Liver (tissue), 3 donors: ENCODE results near the gene FGF3.

Source experiments
- EGR1 ChIP-seq, 2 donors: IDR thresholded peaks; 2 replicates each; pipeline ENCODE4 v1.6.1; 2016 to 2018; ENCODE audit warnings: antibody characterized with exemption in 2 of 2, low read depth in 2 of 2
- FOXA1 ChIP-seq: IDR thresholded peaks from 2 replicates; pipeline ENCODE4 v1.6.1; 2016; ENCODE audit warnings: antibody characterized with exemption
- GABPA ChIP-seq, 2 donors: IDR thresholded peaks in 1 of 2; conservative IDR thresholded peaks in 1 of 2; 2 replicates each; pipeline ENCODE4 v1.6.1; 2016; ENCODE audit warnings: antibody characterized with exemption in 2 of 2, mild to moderate bottlenecking in 1 of 2, moderate library complexity in 1 of 2
- JUND ChIP-seq, 2 donors: IDR thresholded peaks; 2 replicates each; pipeline ENCODE4 v1.6.1; 2016; ENCODE audit warnings: antibody characterized with exemption in 2 of 2
- RAD21 ChIP-seq, 2 donors: IDR thresholded peaks; 2 replicates each; pipeline ENCODE4 v1.6.1; 2016; ENCODE audit warnings: antibody characterized with exemption in 2 of 2, mild to moderate bottlenecking in 2 of 2
- RXRA ChIP-seq, 2 donors: IDR thresholded peaks; 2 replicates each; pipeline ENCODE4 v1.6.1; 2017 to 2018; ENCODE audit warnings: antibody characterized with exemption in 2 of 2, mild to moderate bottlenecking in 1 of 2
- SP1 ChIP-seq: IDR thresholded peaks from 2 replicates; pipeline ENCODE4 v1.6.1; 2018; ENCODE audit warnings: antibody characterized with exemption, mild to moderate bottlenecking
- TAF1 ChIP-seq: conservative IDR thresholded peaks from 2 replicates; pipeline ENCODE4 v1.6.1; 2016; ENCODE audit warnings: antibody characterized with exemption, mild to moderate bottlenecking
- YY1 ChIP-seq: IDR thresholded peaks from 2 replicates; pipeline ENCODE4 v1.6.1; 2016; ENCODE audit warnings: antibody characterized with exemption, mild to moderate bottlenecking
- TF ChIP-seq, protein P1 (sequence below): fragments of 150-350 bp; IDR thresholded peaks from 2 replicates; pipeline ENCODE4 v1.5.1; 2017; ENCODE audit warnings: improper control_type of control experiment, low read depth, low read length; ENCODE audit not compliant: missing input control
- TF ChIP-seq, protein P2 (sequence below): IDR thresholded peaks from 2 replicates; pipeline ENCODE4 v1.6.1; 2016; ENCODE audit warnings: antibody characterized with exemption, mild to moderate bottlenecking
- TF ChIP-seq, protein P3 (sequence below): IDR thresholded peaks from 2 replicates; pipeline ENCODE4 v1.6.1; 2016; ENCODE audit warnings: antibody characterized with exemption
- TF ChIP-seq, protein P4 (sequence below): IDR thresholded peaks from 2 replicates; pipeline ENCODE4 v1.6.1; 2016; ENCODE audit warnings: antibody characterized with exemption
- TF ChIP-seq, protein P5 (sequence below): IDR thresholded peaks from 2 replicates; pipeline ENCODE4 v1.6.1; 2016; ENCODE audit warnings: antibody characterized with exemption
- donor health status: healthy.
- donor health status: healthy.

DNA sequence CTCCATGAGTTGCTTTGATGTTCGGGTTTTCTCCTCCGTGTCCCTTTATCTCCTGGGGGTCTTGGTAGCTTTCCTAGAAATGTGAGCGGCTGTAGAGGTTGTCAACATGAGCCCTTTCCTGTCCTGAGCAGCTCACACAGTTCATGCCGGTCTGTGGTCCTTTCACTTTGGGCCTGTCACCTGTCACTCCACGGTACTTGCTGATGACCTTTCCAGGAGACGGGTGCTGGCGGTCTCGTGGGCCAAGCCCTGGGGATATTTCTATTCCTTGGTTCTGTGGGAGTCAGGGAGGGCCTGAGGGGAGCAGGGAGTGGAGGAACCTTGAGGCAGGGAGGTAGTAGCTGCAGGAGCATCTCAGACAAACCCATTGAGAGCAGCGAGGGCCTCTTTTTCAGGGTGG is 23.2 kb downstream of the FGF3 start:
- TF ChIP-seq, protein P1, sequence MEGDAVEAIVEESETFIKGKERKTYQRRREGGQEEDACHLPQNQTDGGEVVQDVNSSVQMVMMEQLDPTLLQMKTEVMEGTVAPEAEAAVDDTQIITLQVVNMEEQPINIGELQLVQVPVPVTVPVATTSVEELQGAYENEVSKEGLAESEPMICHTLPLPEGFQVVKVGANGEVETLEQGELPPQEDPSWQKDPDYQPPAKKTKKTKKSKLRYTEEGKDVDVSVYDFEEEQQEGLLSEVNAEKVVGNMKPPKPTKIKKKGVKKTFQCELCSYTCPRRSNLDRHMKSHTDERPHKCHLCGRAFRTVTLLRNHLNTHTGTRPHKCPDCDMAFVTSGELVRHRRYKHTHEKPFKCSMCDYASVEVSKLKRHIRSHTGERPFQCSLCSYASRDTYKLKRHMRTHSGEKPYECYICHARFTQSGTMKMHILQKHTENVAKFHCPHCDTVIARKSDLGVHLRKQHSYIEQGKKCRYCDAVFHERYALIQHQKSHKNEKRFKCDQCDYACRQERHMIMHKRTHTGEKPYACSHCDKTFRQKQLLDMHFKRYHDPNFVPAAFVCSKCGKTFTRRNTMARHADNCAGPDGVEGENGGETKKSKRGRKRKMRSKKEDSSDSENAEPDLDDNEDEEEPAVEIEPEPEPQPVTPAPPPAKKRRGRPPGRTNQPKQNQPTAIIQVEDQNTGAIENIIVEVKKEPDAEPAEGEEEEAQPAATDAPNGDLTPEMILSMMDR, result no peak
- TF ChIP-seq, protein P2, sequence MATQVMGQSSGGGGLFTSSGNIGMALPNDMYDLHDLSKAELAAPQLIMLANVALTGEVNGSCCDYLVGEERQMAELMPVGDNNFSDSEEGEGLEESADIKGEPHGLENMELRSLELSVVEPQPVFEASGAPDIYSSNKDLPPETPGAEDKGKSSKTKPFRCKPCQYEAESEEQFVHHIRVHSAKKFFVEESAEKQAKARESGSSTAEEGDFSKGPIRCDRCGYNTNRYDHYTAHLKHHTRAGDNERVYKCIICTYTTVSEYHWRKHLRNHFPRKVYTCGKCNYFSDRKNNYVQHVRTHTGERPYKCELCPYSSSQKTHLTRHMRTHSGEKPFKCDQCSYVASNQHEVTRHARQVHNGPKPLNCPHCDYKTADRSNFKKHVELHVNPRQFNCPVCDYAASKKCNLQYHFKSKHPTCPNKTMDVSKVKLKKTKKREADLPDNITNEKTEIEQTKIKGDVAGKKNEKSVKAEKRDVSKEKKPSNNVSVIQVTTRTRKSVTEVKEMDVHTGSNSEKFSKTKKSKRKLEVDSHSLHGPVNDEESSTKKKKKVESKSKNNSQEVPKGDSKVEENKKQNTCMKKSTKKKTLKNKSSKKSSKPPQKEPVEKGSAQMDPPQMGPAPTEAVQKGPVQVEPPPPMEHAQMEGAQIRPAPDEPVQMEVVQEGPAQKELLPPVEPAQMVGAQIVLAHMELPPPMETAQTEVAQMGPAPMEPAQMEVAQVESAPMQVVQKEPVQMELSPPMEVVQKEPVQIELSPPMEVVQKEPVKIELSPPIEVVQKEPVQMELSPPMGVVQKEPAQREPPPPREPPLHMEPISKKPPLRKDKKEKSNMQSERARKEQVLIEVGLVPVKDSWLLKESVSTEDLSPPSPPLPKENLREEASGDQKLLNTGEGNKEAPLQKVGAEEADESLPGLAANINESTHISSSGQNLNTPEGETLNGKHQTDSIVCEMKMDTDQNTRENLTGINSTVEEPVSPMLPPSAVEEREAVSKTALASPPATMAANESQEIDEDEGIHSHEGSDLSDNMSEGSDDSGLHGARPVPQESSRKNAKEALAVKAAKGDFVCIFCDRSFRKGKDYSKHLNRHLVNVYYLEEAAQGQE, result no peak
- TF ChIP-seq, protein P3, sequence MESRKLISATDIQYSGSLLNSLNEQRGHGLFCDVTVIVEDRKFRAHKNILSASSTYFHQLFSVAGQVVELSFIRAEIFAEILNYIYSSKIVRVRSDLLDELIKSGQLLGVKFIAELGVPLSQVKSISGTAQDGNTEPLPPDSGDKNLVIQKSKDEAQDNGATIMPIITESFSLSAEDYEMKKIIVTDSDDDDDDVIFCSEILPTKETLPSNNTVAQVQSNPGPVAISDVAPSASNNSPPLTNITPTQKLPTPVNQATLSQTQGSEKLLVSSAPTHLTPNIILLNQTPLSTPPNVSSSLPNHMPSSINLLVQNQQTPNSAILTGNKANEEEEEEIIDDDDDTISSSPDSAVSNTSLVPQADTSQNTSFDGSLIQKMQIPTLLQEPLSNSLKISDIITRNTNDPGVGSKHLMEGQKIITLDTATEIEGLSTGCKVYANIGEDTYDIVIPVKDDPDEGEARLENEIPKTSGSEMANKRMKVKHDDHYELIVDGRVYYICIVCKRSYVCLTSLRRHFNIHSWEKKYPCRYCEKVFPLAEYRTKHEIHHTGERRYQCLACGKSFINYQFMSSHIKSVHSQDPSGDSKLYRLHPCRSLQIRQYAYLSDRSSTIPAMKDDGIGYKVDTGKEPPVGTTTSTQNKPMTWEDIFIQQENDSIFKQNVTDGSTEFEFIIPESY, result no peak
- TF ChIP-seq EGR1 (IDR thresholded peaks at IDR 0.05; ENCODE audit: low read depth in 2 of 2), result no peak
- no peak for TF ChIP-seq GABPA (IDR thresholded peaks at IDR 0.05 in 1 of 2, conservative IDR thresholded peaks at IDR 0.05 in 1 of 2)
- no peak for TF ChIP-seq YY1
- no peak for TF ChIP-seq RXRA (IDR thresholded peaks at IDR 0.05)
- TF ChIP-seq JUND (IDR thresholded peaks at IDR 0.05), result no peak
- TF ChIP-seq RAD21 (IDR thresholded peaks at IDR 0.05), result no peak
- TF ChIP-seq SP1, result no peak
- TF ChIP-seq, protein P4, sequence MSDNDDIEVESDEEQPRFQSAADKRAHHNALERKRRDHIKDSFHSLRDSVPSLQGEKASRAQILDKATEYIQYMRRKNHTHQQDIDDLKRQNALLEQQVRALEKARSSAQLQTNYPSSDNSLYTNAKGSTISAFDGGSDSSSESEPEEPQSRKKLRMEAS, result no peak
- TF ChIP-seq, protein P5, sequence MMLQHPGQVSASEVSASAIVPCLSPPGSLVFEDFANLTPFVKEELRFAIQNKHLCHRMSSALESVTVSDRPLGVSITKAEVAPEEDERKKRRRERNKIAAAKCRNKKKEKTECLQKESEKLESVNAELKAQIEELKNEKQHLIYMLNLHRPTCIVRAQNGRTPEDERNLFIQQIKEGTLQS, result no peak
- no peak for TF ChIP-seq TAF1
- no peak for TF ChIP-seq FOXA1
